Measurements from ENCODE around the gene RAPGEF1.
A peak's percentile ranks its signal among the peaks of the same experiment; 100 is the strongest.

The RAPGEF1 gene

DNA sequence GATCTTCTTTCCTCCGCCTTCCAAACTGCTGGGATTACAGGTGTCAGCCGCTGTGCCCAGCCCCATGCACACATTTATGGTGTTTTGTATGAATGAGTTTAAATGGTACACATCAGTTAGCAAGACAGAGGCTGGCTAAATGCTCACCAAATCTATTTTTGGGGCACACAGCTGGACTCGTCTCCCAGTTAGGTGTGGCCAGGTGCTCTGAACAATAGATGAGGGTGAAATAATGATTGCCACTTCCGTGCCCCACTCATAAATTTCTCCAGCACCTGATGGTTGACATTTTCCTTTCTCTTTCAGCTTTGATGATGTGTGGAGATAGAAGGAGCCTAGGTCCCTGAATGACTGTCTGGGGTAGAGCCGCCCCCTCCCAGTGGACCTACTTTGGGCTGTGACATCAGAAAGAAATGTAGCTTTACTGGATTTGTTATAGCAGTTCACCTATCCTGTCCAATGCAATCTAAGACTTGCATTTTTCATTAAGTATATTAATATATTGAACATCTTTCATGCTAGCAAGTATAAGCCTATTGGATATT lies 8.6 kb upstream of the RAPGEF1 start:
- H3K4me3 ChIP-seq (ENCODE audit: control insufficient read depth, low read depth, low read length): no peak overlapping the region
- no peak for DNase-seq (ENCODE audit: low read depth)
- TF ChIP-seq, protein P1, sequence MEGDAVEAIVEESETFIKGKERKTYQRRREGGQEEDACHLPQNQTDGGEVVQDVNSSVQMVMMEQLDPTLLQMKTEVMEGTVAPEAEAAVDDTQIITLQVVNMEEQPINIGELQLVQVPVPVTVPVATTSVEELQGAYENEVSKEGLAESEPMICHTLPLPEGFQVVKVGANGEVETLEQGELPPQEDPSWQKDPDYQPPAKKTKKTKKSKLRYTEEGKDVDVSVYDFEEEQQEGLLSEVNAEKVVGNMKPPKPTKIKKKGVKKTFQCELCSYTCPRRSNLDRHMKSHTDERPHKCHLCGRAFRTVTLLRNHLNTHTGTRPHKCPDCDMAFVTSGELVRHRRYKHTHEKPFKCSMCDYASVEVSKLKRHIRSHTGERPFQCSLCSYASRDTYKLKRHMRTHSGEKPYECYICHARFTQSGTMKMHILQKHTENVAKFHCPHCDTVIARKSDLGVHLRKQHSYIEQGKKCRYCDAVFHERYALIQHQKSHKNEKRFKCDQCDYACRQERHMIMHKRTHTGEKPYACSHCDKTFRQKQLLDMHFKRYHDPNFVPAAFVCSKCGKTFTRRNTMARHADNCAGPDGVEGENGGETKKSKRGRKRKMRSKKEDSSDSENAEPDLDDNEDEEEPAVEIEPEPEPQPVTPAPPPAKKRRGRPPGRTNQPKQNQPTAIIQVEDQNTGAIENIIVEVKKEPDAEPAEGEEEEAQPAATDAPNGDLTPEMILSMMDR (conservative IDR thresholded peaks at IDR 0.05; ENCODE audit: control insufficient read depth, insufficient read depth, low read depth, low read length): no peak

- TF ChIP-seq, protein P1 (conservative IDR thresholded peaks at IDR 0.05; ENCODE audit: control insufficient read depth, insufficient read depth, low read depth, low read length): peak; percentile 68
- DNase-seq (ENCODE audit: low read depth): peak; percentile 75
Observed at GRCh38 chr9:131747352-131747751, 7.5 kb upstream of the RAPGEF1 start.

DNA sequence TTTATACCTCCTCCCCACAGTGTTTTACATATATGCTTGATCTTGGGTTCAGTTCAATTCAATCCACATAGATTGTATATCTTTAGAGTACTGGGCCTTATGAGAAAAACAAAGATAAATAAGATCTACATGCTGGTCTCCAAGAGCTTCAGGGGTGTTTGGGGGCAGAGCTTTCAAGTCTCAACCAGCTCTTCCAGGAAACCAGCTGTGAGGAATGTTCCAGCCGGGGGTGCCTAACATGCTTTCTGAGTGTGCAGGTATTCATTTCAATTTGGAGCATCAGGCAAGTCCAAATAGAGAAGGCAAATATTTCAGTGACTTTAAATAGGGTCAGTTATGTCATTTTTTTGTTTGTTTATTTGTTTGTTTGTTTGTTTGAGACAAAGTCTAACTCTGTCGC lies 5.7 kb upstream of the RAPGEF1 start:
- TF ChIP-seq, protein P1 (conservative IDR thresholded peaks at IDR 0.05; ENCODE audit: control insufficient read depth, insufficient read depth, low read depth, low read length): no peak
- no peak overlapping the region for H3K4me3 ChIP-seq (ENCODE audit: control insufficient read depth, low read depth, low read length)

More at GRCh38 chr9:131747352-131747751, 7.5 kb upstream of the RAPGEF1 start:
- no peak overlapping the region for H3K4me3 ChIP-seq (ENCODE audit: control insufficient read depth, low read depth, low read length)

GRCh38 chr9:131744720-131745201 lies 4.9 kb upstream of the RAPGEF1 start:
- DNase-seq (ENCODE audit: low read depth): no peak
- TF ChIP-seq, protein P1 (conservative IDR thresholded peaks at IDR 0.05; ENCODE audit: control insufficient read depth, insufficient read depth, low read depth, low read length): no peak
- no peak overlapping the region for H3K4me3 ChIP-seq (ENCODE audit: control insufficient read depth, low read depth, low read length)

More for the DNA sequence above, 5.7 kb upstream of the RAPGEF1 start:
- no peak for DNase-seq (ENCODE audit: low read depth)

- no peak for DNase-seq (ENCODE audit: low read depth)
- H3K4me3 ChIP-seq (ENCODE audit: control insufficient read depth, low read depth, low read length): no peak overlapping the region
- TF ChIP-seq, protein P1 (conservative IDR thresholded peaks at IDR 0.05; ENCODE audit: control insufficient read depth, insufficient read depth, low read depth, low read length): no peak
Observed at GRCh38 chr9:131744171-131744719, 4.4 kb upstream of the RAPGEF1 start.

DNA sequence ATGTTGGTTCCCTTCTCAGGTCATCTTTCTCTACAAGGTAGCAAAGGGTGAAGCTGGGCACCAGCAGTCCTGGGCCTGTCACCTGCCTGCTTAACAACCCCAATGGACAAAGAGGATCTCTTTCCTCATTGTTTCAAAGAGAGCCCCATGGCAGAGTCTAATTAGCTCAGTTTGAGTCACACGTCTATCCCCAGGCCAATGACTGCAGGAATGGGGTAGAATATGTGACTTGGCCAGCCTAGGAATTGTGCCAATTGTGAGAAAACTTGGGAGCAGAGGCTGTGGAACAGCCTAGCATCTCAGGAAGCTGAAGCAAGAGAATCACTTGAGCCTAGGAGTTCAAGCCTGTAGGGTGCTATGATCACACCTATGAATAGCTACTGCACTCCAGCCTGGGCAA lies 3.6 kb upstream of the RAPGEF1 start:
- no peak for DNase-seq (ENCODE audit: low read depth)
- no peak overlapping the region for H3K4me3 ChIP-seq (ENCODE audit: control insufficient read depth, low read depth, low read length)

More for the DNA sequence above, 3.6 kb upstream of the RAPGEF1 start:
- TF ChIP-seq, protein P1 (conservative IDR thresholded peaks at IDR 0.05; ENCODE audit: control insufficient read depth, insufficient read depth, low read depth, low read length): no peak
